HG03060 (cell line): ENCODE measurements around the gene FAF1.
"Not testable (repeated sequence)": the region's sequence is repeated elsewhere in the genome, so short reads cannot be mapped to it uniquely, and the experiment has no call there.

Source experiments
- ATAC-seq: cut with Tn5 transposase; IDR thresholded peaks from one replicate; pipeline ENCODE4 v1.9.1; 2021; ENCODE audit warnings: low read depth, moderate number of reproducible peaks; ENCODE audit not compliant: unreplicated experiment

The FAF1 gene

GRCh38 chr1:50603274-50604271 lies 356.5 kb downstream of the FAF1 start:
- ATAC-seq, result no peak

GRCh38 chr1:50599546-50599945 lies 360.5 kb downstream of the FAF1 start:
- ATAC-seq, result no peak

DNA sequence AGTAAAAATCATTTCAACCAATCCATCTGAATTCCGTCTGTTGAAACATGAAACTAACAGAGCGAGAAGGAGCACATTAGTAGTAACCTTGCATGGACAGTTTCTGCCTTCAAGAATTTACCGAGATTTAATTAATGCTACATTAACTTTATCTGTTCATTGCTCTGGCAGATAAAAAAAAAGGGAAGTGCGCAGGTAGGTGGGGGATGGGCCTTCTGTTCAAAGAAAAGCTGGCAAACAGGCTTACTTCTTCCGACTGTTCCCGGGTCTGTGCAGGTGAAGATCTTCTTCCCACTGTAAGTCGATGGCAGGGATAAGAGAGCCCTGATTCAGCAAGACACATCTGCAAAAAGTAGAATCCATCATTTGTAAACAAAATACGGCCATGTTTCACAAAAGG lies 364.2 kb downstream of the FAF1 start:
- ATAC-seq, result no peak

DNA sequence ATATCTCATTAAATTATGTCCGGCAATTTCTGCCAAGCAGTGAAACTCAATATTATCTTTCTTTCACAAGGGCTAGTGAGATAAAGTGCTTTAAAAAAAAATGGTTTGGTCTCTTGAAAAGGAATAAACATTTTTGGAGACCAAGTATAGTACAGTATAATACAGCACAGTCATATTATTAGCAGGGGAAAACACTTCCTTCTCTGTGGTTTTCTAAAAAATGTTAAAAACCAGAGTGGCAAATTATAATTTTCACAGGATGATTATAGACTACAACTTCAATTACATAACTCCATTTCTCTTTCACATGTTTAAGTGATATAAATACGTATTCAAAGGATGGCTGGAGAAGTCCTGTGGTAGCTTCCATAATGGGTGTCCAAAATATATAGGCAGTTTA lies 366.6 kb downstream of the FAF1 start:
- no peak for ATAC-seq

GRCh38 chr1:50591598-50591997 lies 368.5 kb downstream of the FAF1 start:
- no peak for ATAC-seq

GRCh38 chr1:50582346-50582745 lies 377.7 kb downstream of the FAF1 start:
- no peak for ATAC-seq

DNA sequence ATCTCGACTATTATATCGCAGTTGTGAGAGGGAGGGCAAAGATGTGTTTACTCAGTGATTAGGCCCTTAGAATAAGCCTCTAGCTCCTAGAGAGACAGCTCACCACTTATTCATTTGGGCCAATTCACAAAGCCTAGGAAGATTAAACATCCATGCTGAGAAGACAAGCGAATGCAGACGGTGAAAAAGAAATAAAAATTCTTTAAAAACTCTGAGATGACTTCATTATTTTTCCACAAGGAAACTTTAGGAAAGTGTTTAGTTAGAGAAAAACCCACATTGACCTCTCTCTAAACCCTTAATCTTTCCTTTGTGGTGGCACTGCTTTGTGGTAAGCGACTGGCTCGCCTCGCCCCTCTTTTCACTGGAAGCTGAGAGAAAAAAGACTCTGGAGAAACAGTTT lies 390.0 kb downstream of the FAF1 start:
- ATAC-seq, result no peak

GRCh38 chr1:50568782-50569181 lies 391.3 kb downstream of the FAF1 start:
- no peak for ATAC-seq

DNA sequence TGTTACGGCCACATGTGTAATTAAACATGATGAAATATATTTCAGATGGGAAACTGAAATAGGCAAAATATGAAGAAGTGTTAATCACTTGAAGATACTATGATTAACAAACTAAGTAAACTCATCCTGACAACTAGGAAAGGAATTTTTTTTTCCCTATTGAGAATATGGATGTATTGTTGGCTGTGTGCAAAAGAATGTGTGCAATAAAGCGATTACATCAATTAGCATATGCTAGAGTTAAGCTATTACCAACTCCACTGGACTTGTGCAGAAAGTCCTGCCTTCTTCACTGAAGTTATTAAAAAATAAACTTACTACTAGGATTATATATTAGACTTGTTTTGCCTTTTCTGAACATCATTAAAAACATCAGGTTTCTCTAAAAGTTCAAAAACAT lies 393.7 kb downstream of the FAF1 start:
- ATAC-seq, result no peak

- no peak for ATAC-seq
Observed at GRCh38 chr1:50564417-50564816, 395.6 kb downstream of the FAF1 start.

DNA sequence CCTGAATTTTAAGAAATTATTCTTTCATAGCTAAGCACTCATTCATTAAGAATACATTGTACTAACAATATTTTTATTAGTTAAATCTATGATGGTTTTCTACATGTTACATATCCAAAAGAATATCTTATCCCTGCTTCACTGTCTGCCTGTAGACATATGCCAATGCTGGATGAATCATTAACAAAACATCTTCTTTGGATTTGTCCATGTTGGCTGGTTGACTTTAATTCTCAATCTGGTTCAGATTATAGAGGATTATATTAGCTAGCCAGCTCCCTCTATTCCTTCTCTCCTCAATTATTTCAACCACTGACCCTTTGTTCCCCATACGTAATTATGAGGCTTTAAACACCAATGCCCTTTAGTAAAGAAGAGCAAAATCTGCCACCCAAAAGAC lies 398.0 kb downstream of the FAF1 start:
- ATAC-seq, result no peak

DNA sequence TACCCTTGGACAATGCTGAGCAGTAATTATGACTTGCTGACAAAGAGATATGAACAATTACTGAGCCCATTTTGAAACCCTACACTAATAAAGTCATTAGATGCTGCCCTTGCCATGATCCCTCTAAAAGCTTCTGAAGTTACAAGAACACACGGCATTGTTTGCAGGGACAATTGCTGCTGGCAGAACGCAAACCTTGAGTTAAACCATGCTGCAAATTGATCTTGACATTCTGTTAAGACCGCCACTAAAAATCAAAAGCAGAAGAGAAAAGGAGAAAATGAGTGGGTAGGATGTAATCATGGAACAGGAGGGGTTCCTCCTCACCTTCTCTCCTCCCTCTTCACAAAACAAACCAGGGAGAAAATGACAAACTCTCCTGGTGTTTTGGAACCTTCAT lies 400.6 kb downstream of the FAF1 start:
- no peak for ATAC-seq

DNA sequence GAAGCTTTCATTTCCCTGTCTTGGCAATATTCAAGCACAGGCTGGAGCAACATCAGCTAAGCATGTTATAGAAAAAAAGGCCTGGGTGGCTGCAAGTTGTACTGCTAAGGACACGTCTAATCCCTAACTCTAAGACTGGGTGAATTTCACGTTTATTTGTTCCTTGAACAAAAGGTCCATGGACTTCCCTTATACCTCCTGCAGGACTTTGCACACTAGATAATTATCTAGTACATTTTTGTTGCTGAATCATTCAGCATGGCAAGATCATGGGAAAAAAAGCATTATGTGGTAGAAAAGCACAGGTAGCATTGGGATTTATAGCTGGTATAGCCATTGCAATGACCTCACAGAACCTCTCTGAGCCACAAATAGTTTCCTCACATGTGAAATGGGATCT lies 406.1 kb downstream of the FAF1 start:
- ATAC-seq, result no peak

DNA sequence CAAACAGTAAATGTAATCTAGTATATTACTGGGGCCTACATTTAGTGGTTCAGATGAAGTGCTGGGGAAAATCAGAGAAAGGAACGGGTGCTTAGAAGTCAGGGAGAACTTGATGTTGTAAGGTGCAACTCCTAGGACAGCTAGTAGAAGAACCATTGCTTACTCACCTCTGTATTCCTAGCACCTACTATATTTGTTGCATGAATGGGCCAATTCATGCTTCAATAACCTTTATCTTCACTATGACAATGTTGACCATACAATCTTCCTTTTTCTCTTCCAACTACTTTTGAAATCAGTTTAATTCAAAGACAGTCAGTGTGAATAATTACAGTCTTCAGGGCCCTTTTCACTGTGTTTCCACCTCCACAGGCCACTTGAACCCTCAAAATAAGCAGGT lies 411.8 kb downstream of the FAF1 start:
- ATAC-seq, result no peak

- no peak for ATAC-seq
Observed at GRCh38 chr1:50542362-50542761, 417.7 kb downstream of the FAF1 start.

GRCh38 chr1:50538476-50538875 lies 421.6 kb downstream of the FAF1 start:
- ATAC-seq, result no peak

- no peak for ATAC-seq
Observed at GRCh38 chr1:50531601-50532000, 428.5 kb downstream of the FAF1 start.

DNA sequence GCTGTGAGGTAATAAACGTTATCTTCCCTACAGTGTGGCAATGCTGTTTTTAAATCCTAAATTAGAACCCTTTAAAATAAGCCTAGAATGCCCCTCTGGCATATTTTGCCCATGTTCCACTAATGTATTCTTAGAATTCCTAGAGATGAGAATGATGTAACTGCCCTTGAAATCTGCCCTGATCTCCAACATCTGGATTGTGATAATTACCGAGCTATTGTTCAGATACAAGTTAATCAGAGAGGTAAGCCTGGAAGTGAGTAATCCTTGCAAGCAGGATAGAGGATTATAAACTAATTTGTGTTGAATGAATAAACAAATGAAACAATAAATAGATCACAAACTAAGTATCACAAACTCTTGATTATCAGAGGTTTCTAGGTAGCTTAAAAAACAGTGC lies 429.0 kb downstream of the FAF1 start:
- no peak for ATAC-seq

GRCh38 chr1:50529510-50529909 lies 430.6 kb downstream of the FAF1 start:
- no peak for ATAC-seq

DNA sequence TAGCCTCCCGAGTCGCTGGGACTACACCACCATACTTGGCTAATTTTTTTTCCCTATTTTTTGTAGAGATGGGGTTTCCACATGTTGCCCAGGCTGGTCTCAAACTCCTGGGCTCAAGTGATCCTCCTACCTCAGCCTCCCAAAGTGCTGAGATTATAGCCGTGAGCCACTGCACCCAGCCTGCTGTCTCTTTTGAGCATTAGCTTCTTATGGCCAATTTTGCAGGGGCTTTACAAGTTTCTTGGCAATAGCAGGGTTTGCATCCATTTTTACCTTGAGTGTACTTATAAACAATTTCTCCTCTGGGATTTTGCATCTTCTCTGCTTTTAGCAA lies 432.1 kb downstream of the FAF1 start:
- ATAC-seq, result not testable (repeated sequence)

DNA sequence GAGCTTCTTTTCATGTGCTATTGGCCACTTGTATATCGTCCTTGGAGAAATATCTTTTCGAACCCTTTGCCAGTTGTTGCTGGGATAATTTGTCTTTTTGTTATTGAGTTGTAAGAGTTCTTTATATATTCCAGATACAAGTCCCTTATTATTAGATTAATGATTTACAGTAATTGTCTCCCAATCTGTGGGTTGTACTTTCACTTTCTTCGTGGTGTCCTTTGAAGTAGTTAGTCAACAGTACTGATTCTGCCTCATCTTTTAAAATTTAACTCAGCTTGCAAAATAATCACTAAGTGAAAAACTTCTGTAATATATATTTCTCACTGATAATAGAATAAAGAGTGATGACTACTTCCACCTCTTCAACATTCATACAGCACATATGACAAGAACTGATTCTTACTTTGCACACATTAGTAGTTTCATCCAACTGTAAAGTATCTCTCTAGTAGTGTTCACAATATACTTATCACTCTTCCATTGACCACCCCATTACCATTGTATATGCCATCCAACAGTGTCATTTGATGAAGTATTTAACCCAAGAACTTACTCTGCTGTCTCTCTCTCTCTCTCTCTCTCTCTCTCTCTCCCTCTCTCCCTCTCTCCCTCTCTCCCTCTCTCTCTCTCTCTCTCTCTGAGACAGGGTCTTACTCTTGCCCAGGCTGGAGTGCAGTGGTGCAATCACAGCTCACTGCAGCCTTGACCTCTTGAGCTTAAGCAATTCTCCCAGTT lies 432.6 kb downstream of the FAF1 start:
- ATAC-seq, result peak; percentile 64

GRCh38 chr1:50526431-50526830 lies 433.6 kb downstream of the FAF1 start:
- ATAC-seq, result no peak
